ENCODE data around the gene ADGRF1. TPM values are rescaled to one million over a fixed set of nuclear protein-coding genes. Genes with fewer than 3 reads are reported as not detected.
A peak's percentile ranks its signal among the peaks of the same experiment; 100 is the strongest.

ADGRF1 gene
- total RNA-seq, 1 donor, result not detected

DNA sequence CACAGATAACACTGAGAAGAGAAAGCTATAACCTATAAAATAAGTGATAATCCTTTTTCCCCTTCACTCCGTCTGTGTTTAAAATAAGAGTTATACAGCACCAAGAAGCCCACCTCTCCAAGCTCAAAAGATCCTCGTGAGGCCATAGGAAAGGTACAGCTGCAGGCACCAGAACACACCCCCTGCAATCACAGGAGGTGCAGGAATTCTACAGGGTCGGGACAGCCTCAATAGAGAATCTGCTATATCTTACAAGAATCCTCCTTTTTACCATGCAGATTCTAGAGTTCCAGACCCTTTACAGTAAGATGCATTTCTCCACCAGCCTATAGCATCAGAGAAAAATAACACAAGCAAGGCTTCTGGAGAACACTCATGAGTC lies 5.0 kb upstream of the ADGRF1 start:
- Histone ChIP-seq H3K79me2 (ENCODE audit: insufficient read depth, low read length) (no peaks in the 10 kb centered on the region), H3K27me3 (ENCODE audit: insufficient read depth, low read length) (no peaks in the 10 kb centered on the region), H3K4me1 (ENCODE audit: insufficient read depth, low read length) (peaks cover 3% of the 10 kb centered on the region), H3K4me2 (ENCODE audit: insufficient read depth, low read length) (peak overlapping the region; percentile 17), H2AFZ (ENCODE audit: low read length) (peak overlapping the region; percentile 19), H4K20me1 (ENCODE audit: insufficient read depth, low read length) (no peaks in the 10 kb centered on the region), H3K27ac (ENCODE audit: low read depth, low read length) (no peak overlapping the region), H3K9me3 (ENCODE audit: low read depth, low read length) (no peaks in the 10 kb centered on the region), H3K36me3 (ENCODE audit: insufficient read depth, low read length) (no peaks in the 10 kb centered on the region), H3K4me3 (ENCODE audit: insufficient read depth, low read length) (no peak overlapping the region)
- DNase-seq (ENCODE audit: insufficient read length, low spot score, missing footprints), result no peak
- TF ChIP-seq, protein P1, sequence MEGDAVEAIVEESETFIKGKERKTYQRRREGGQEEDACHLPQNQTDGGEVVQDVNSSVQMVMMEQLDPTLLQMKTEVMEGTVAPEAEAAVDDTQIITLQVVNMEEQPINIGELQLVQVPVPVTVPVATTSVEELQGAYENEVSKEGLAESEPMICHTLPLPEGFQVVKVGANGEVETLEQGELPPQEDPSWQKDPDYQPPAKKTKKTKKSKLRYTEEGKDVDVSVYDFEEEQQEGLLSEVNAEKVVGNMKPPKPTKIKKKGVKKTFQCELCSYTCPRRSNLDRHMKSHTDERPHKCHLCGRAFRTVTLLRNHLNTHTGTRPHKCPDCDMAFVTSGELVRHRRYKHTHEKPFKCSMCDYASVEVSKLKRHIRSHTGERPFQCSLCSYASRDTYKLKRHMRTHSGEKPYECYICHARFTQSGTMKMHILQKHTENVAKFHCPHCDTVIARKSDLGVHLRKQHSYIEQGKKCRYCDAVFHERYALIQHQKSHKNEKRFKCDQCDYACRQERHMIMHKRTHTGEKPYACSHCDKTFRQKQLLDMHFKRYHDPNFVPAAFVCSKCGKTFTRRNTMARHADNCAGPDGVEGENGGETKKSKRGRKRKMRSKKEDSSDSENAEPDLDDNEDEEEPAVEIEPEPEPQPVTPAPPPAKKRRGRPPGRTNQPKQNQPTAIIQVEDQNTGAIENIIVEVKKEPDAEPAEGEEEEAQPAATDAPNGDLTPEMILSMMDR (IDR thresholded peaks at IDR 0.05; ENCODE audit: extremely low read depth, low read depth, low read length), result no peak

DNA sequence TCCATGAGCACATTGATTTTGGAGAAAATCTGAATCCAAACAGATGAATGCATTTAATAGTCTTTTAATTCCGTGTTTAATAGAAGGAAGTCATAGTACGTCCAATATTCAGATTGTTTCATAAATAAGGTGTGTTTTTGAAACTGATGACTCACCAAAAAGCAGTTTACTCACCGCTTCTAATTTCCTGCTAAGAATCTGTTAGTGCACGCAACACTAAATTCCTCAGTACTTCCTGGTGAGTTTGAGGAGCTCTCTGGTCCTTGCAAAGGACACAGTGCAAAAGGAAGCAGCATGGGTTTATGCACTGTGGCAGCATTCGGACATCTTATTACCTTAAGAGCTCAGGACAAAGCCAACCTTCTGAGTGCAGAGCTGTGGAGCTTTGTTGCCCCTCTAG lies 2.3 kb upstream of the ADGRF1 start:
- Histone ChIP-seq H3K36me3 (ENCODE audit: insufficient read depth, low read length) (no peaks in the 10 kb centered on the region), H2AFZ (ENCODE audit: low read length) (no peak overlapping the region), H3K4me1 (ENCODE audit: insufficient read depth, low read length) (peaks cover 3% of the 10 kb centered on the region), H4K20me1 (ENCODE audit: insufficient read depth, low read length) (no peaks in the 10 kb centered on the region), H3K4me2 (ENCODE audit: insufficient read depth, low read length) (no peak overlapping the region), H3K27me3 (ENCODE audit: insufficient read depth, low read length) (peaks cover 3% of the 10 kb centered on the region), H3K4me3 (ENCODE audit: insufficient read depth, low read length) (no peak overlapping the region), H3K27ac (ENCODE audit: low read depth, low read length) (no peak overlapping the region), H3K9me3 (ENCODE audit: low read depth, low read length) (no peaks in the 10 kb centered on the region), H3K79me2 (ENCODE audit: insufficient read depth, low read length) (no peaks in the 10 kb centered on the region)
- TF ChIP-seq, protein P1 (IDR thresholded peaks at IDR 0.05; ENCODE audit: extremely low read depth, low read depth, low read length), result no peak
- DNase-seq (ENCODE audit: insufficient read length, low spot score, missing footprints), result no peak

DNA sequence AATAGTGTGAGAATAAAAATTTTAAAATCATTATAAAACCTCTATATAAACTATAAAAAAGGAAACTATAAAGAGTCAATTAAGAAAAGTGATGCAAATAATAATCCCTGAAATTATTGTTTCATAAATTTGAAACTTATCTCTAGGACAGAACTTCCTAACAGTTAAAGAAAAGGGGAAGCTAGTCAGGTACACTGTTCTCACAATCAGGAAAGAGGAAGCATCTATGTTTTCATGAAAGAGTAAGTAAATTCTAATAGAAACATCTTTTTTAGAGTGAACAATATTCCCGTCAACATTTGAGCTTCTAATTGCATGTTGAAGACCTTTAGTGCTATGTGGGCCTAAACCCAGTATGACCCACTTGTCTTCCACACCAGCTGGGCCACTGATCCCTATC lies 1.2 kb upstream of the ADGRF1 start:
- no peaks in the 10 kb centered on the region for H3K36me3 ChIP-seq (ENCODE audit: insufficient read depth, low read length)
- H3K4me2 ChIP-seq (ENCODE audit: insufficient read depth, low read length), result no peak overlapping the region
- DNase-seq (ENCODE audit: insufficient read length, low spot score, missing footprints), result no peak
- H4K20me1 ChIP-seq (ENCODE audit: insufficient read depth, low read length), result no peaks in the 10 kb centered on the region
- no peak overlapping the region for H3K27ac ChIP-seq (ENCODE audit: low read depth, low read length)
- peaks cover 3% of the 10 kb centered on the region for H3K4me1 ChIP-seq (ENCODE audit: insufficient read depth, low read length)
- H3K4me3 ChIP-seq (ENCODE audit: insufficient read depth, low read length), result no peak overlapping the region
- H3K27me3 ChIP-seq (ENCODE audit: insufficient read depth, low read length), result peaks cover 3% of the 10 kb centered on the region
- TF ChIP-seq, protein P1 (IDR thresholded peaks at IDR 0.05; ENCODE audit: extremely low read depth, low read depth, low read length), result no peak
- H3K79me2 ChIP-seq (ENCODE audit: insufficient read depth, low read length), result no peaks in the 10 kb centered on the region
- no peaks in the 10 kb centered on the region for H3K9me3 ChIP-seq (ENCODE audit: low read depth, low read length)
- H2AFZ ChIP-seq (ENCODE audit: low read length), result no peak overlapping the region

DNA sequence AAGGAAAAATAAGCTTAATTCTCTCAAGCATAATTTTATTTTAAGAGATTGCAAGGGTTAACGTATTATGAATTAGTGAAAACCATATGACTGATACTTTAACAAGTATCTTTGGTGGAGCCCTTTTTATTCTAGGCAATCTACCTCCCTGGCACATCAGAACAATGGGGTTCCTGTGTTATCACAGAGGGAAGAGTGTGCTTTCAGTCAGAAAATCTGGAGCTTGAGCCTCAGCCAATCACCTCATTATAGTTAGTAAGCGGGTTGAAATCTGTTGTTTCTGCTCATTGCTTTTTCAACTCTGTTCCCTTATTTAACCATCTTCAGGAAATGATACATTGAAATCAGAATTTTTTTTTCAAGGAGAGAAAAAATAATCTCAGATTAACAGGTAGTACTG lies 391 bp downstream of the ADGRF1 start:
- DNase-seq (ENCODE audit: insufficient read length, low spot score, missing footprints), result no peak
- H3K4me1 ChIP-seq (ENCODE audit: insufficient read depth, low read length), result no peaks in the 10 kb centered on the region
- H3K36me3 ChIP-seq (ENCODE audit: insufficient read depth, low read length), result no peaks in the 10 kb centered on the region
- TF ChIP-seq, protein P1 (IDR thresholded peaks at IDR 0.05; ENCODE audit: extremely low read depth, low read depth, low read length), result no peak
- no peak overlapping the region for H3K27ac ChIP-seq (ENCODE audit: low read depth, low read length)
- H3K9me3 ChIP-seq (ENCODE audit: low read depth, low read length), result no peaks in the 10 kb centered on the region
- no peak overlapping the region for H2AFZ ChIP-seq (ENCODE audit: low read length)
- no peak overlapping the region for H3K4me3 ChIP-seq (ENCODE audit: insufficient read depth, low read length)
- H3K4me2 ChIP-seq (ENCODE audit: insufficient read depth, low read length), result no peak overlapping the region
- H4K20me1 ChIP-seq (ENCODE audit: insufficient read depth, low read length), result no peaks in the 10 kb centered on the region
- peaks cover 3% of the 10 kb centered on the region for H3K27me3 ChIP-seq (ENCODE audit: insufficient read depth, low read length)
- no peaks in the 10 kb centered on the region for H3K79me2 ChIP-seq (ENCODE audit: insufficient read depth, low read length)

Measured in osteoblast (primary cell).